ENCODE measurements around the gene CROCC2.

DNA sequence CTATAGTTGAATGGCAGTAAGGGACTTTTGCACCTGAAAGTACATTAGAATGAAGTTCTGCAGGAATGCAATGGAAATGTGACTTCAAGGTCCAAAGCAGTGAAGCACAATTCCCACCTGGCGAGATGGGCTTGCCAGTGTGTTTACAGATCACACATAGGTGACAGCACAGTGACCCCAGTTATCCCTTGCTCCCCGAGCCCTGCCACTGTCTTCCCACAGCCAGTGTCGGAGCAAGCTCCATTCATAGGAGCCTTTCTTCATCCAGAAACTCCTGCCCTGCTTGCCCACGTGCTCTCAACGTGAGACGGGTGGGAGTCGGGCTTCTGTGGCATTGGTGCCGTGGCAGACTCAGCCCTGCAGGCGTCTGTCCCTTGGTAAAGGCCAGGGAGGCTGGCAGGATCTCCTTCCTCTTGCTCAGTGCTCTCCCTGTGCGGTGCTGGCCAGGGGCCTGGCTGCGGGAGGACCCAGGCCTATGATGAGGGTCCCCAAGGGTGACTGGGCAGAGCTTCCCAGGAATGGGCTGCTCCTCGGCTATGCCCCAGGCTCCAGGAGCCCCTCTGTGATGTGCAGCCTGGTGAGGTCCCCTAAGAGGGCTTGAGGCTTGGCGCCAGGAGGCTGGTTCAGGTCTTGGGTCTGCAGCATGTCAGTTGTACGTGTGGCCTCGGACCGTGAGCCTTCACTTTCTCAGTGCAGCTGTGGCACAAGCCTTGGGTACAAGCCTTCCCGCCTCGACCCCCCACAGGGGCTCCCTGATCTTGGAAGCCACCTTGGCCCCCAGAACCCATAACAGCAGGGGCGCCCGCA lies 132.4 kb downstream of the CROCC2 start:
- TF ChIP-seq, protein P1, sequence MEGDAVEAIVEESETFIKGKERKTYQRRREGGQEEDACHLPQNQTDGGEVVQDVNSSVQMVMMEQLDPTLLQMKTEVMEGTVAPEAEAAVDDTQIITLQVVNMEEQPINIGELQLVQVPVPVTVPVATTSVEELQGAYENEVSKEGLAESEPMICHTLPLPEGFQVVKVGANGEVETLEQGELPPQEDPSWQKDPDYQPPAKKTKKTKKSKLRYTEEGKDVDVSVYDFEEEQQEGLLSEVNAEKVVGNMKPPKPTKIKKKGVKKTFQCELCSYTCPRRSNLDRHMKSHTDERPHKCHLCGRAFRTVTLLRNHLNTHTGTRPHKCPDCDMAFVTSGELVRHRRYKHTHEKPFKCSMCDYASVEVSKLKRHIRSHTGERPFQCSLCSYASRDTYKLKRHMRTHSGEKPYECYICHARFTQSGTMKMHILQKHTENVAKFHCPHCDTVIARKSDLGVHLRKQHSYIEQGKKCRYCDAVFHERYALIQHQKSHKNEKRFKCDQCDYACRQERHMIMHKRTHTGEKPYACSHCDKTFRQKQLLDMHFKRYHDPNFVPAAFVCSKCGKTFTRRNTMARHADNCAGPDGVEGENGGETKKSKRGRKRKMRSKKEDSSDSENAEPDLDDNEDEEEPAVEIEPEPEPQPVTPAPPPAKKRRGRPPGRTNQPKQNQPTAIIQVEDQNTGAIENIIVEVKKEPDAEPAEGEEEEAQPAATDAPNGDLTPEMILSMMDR (IDR thresholded peaks at IDR 0.05): no peak
- no peak for TF ChIP-seq POLR2A (IDR thresholded peaks at IDR 0.05)
- no peak for TF ChIP-seq POLR2AphosphoS5 (IDR thresholded peaks at IDR 0.05)
